Measurements from ENCODE around the gene GALM.

The GALM gene

GRCh38 chr2:38778687-38779082 lies 112.8 kb downstream of the GALM start:
- no peak for DNase-seq

GRCh38 chr2:38783586-38783985 lies 117.7 kb downstream of the GALM start:
- DNase-seq = no peak
